Activated naive CD8-positive, alpha-beta T cell treated with anti-CD3 and anti-CD28 coated beads for 36 hours (primary cell): ENCODE data around the gene JSRP1. TPM values are rescaled to one million over a fixed set of nuclear protein-coding genes. Genes with fewer than 3 reads are reported as not detected.

ENCODE experiments used
- DNase-seq: peaks from one replicate; pipeline ENCODE4 v3.0.0; 2021
- H3K27ac Mint-ChIP-seq: one replicate; pipeline ENCODE4 v1.8.0; 2022; ENCODE audit warnings: mild to moderate bottlenecking, moderate library complexity, mixed read lengths
- H3K27me3 Mint-ChIP-seq: one replicate; pipeline ENCODE4 v1.8.0; 2022; ENCODE audit warnings: mild to moderate bottlenecking, mixed read lengths
- H3K36me3 Mint-ChIP-seq: one replicate; pipeline ENCODE4 v1.8.0; 2021; ENCODE audit warnings: mild to moderate bottlenecking, mixed read lengths
- H3K4me1 Mint-ChIP-seq: one replicate; pipeline ENCODE4 v1.8.0; 2021; ENCODE audit warnings: mixed read lengths
- H3K4me3 Mint-ChIP-seq: one replicate; pipeline ENCODE4 v1.8.0; 2022; ENCODE audit warnings: mild to moderate bottlenecking, moderate library complexity, mixed read lengths
- H3K9me3 Mint-ChIP-seq: one replicate; pipeline ENCODE4 v1.8.0; 2022; ENCODE audit warnings: mixed read lengths
- total RNA-seq, 2 experiments: library from RNA; stranded (reverse); gene quantifications; one replicate each; pipeline ENCODE4 v1.2.3, GENCODE V29; 2021

Gene JSRP1
- total RNA-seq, 2 experiments from 2014 or later = 0.45 to 0.50 TPM

DNA sequence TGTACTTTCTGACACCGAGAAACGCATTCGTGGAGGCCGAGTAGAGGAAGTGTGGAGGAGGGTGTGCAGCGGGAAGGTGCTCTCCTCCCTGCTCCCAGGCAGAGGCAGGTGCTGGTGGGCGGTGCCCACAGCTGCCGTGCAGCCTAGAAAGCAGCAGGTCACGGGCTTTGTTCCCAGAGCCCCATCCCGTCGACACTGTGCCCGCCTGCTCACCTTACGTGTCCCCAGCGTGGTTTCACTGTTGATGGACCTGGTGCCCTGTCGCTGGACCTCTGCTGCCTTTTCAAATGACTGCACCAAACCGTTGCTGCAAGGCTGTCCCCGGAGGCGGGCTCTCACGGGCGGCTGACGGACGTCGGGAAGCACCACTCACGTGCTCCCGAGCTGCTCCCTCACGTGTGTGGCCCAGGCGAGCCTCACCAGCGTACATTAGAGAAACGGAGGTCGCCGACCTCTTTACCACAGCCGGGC, 40.9 kb downstream of the JSRP1 start:
- H3K27ac Mint-ChIP-seq = no peak overlapping the region
- H3K4me1 Mint-ChIP-seq = peaks cover 5% of the 10 kb centered on the region
- DNase-seq = no peak
- H3K27me3 Mint-ChIP-seq = no peaks in the 10 kb centered on the region
- peaks cover 15% of the 10 kb centered on the region for H3K36me3 Mint-ChIP-seq
- no peak overlapping the region for H3K4me3 Mint-ChIP-seq
- H3K9me3 Mint-ChIP-seq = no peaks in the 10 kb centered on the region

DNA sequence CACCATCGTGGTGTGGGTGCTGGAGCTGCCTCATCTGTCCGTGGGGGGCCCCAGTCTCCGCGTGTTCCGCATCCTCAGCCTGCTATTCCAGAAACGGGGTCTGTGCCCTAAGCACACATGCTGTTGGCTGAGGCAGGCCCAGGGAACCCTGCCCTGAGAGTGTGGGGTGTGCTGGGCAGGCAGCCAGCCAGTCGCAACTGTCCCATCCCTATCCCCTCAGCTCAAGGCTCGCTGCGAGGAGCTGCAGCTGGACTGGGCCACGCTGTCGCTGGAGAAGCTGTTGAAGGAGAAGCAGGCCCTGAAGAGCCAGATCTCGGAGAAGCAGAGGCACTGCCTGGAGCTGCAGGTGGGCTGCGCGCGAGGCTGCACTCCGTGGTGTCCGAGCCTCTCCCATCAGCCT, 42.0 kb downstream of the JSRP1 start:
- no peak overlapping the region for H3K4me3 Mint-ChIP-seq
- no peak for DNase-seq
- H3K27me3 Mint-ChIP-seq = no peaks in the 10 kb centered on the region
- peaks cover 5% of the 10 kb centered on the region for H3K4me1 Mint-ChIP-seq
- peaks cover 14% of the 10 kb centered on the region for H3K36me3 Mint-ChIP-seq
- no peaks in the 10 kb centered on the region for H3K9me3 Mint-ChIP-seq
- no peak overlapping the region for H3K27ac Mint-ChIP-seq

DNA sequence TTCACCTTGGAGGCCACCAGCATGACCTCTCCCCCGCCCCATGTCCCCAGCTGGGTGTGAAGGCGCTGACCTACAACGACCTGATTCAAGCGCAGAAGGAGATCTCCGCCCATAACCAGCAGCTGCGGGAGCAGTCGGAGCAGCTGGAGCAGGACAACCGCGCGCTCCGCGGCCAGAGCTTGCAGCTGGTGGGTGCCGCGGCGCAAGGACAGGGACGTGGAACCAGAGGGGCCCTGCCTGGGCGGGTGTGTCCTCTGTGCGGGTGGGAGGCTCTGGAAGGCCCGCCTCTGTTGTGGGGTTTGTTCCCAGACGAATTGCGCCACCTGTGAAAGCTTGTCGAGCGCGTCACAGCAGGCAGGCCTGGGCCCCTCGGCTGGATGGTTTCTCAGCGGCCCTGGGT, 42.4 kb downstream of the JSRP1 start:
- Mint-ChIP-seq H3K4me1 (peaks cover 5% of the 10 kb centered on the region), H3K36me3 (peaks cover 14% of the 10 kb centered on the region), H3K27ac (no peak overlapping the region), H3K9me3 (no peaks in the 10 kb centered on the region), H3K4me3 (no peak overlapping the region), H3K27me3 (no peaks in the 10 kb centered on the region)
- DNase-seq = no peak

- DNase-seq = no peak
- Mint-ChIP-seq H3K27ac (no peak overlapping the region), H3K4me1 (peaks cover 5% of the 10 kb centered on the region), H3K4me3 (peak overlapping the region; percentile 8), H3K27me3 (no peaks in the 10 kb centered on the region), H3K36me3 (peaks cover 14% of the 10 kb centered on the region), H3K9me3 (no peaks in the 10 kb centered on the region)
Observed at GRCh38 chr19:2212861-2213711, 43.1 kb downstream of the JSRP1 start.

DNA sequence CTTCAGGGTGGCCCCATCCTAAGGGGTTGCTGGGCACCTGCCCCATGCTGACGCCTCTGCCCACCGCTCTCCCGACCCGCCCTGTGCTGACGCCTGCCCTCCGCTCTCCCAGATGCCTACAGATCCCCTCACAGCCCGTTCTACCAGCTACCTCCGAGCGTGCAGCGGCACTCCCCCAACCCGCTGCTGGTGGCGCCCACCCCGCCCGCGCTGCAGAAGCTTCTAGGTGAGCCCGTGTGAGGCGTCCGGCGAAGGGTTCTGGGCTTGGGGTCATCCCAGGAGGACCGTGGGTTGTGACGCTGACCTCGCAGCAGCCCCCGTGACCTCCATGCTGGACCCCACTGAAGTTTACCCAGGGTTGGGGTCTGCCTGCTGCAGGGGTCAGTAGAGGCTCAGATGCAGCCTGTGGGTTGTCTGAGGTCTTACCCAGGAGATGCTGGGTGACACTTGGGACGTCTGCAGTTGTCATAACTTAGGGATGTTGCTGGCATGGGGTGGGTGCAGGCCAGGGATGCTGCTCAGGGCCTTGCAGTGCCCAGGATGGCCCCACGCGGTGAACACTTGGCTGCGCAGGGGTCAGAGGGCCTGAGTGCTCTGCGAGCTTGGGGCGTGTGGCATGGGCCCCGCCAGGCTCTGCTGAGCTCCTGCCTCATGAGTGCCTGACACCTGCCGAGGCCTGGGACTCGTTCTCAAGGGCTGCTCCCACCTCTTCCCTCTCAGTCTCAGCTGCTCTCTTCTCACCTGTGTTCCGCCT, 45.1 kb downstream of the JSRP1 start:
- H3K27ac Mint-ChIP-seq = peak overlapping the region; percentile 42
- no peak for DNase-seq

DNA sequence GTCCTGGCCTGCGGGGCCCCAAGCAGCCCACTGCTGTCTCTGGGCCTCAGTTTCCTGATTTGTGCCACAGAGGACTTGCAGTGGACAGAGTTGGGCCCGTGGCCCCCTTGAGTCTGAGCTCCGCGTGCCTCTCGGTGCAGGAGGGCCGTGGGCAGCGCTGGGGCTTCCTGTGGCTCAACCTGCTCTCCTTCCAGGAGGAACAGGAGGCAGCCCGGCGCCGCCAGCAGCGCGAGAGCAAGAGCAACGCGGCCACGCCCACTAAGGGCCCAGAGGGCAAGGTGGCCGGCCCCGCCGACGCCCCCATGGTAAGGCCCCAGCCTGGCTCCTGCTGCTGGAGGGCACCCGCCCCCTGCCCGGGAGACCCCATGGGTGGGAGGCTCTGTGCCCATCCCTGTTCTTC, 46.0 kb downstream of the JSRP1 start:
- Mint-ChIP-seq H3K27ac (no peak overlapping the region), H3K36me3 (peaks cover 17% of the 10 kb centered on the region), H3K4me3 (no peak overlapping the region), H3K4me1 (peaks cover 5% of the 10 kb centered on the region), H3K27me3 (no peaks in the 10 kb centered on the region), H3K9me3 (no peaks in the 10 kb centered on the region)
- no peak for DNase-seq

More for the DNA sequence above, 45.1 kb downstream of the JSRP1 start:
- Mint-ChIP-seq H3K4me3 (no peak overlapping the region), H3K27me3 (no peaks in the 10 kb centered on the region), H3K36me3 (peaks cover 17% of the 10 kb centered on the region), H3K9me3 (no peaks in the 10 kb centered on the region), H3K4me1 (peaks cover 5% of the 10 kb centered on the region)

DNA sequence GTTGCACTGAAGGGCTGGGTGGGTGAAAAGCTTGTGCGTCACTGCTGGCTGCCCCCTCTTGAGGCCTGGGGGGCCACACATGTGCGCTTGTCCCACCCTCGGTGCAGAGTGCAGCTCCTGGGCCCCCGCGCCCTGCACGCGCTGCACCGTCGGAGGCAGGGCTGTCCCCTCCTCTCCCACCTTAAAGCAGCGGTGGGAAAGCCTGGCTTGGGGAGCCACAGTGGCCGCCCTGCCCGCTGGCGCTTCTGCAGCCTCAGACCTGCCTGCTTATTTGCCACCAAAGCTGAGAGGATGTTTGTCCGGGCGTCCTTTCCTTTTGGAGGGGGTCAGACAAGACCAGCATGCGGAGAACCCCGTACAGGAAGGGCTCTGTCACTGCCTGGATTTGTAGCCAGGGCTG, 46.8 kb downstream of the JSRP1 start:
- H3K27ac Mint-ChIP-seq = no peak overlapping the region
- DNase-seq = no peak
- H3K9me3 Mint-ChIP-seq = no peaks in the 10 kb centered on the region
- H3K4me3 Mint-ChIP-seq = no peak overlapping the region
- no peaks in the 10 kb centered on the region for H3K4me1 Mint-ChIP-seq
- peaks cover 10% of the 10 kb centered on the region for H3K36me3 Mint-ChIP-seq
- no peaks in the 10 kb centered on the region for H3K27me3 Mint-ChIP-seq

GRCh38 chr19:2208975-2209374, 47.2 kb downstream of the JSRP1 start:
- Mint-ChIP-seq H3K27me3 (no peaks in the 10 kb centered on the region), H3K4me3 (no peak overlapping the region)

DNA sequence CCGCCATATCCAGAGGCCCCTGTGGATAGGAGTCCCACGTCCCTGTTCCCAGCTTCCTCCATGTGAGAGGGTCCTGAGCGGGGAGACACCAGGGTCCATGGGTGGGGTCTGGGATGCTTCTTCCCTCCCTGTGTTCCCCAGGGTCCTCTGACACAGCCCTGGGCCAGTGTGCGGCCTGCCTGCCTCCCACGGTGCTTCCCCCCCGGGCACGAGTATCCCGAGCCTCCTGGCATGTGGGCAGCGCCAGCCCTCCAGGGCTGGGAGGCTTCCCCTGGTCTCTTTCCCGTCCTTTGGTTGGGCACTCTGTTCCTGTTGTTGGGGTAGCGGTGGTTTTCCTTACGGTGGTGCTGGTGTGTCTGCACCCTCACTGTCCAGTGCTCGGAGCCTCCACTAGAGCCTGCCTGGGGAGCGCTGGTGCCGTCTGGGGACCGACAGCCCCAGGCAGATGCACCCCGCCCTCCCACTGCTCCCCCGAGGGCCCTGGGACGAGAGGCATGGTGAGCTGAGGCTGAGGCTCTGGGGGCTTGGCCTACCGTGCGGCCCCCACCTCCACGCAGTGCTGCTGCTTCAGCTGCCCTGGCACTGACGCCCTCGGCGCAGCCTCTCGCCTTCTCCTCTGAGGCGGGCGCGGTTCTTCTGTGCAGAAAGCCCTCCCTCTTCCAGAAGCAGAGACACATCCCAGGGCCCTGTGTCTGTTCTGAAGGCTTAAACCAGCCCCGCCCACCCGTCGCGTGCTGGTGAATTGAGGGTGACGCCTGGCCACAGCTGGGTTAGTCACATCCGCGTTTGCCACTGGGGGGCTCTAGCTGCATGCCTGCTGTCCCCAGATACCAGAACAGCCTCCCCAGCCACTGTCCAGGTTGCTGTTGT, 48.0 kb downstream of the JSRP1 start:
- peaks cover 10% of the 10 kb centered on the region for H3K36me3 Mint-ChIP-seq
- H3K27me3 Mint-ChIP-seq = no peaks in the 10 kb centered on the region
- no peak for DNase-seq
- no peaks in the 10 kb centered on the region for H3K9me3 Mint-ChIP-seq
- no peak overlapping the region for H3K4me3 Mint-ChIP-seq
- H3K27ac Mint-ChIP-seq = no peak overlapping the region
- H3K4me1 Mint-ChIP-seq = no peaks in the 10 kb centered on the region

More at GRCh38 chr19:2208975-2209374, 47.2 kb downstream of the JSRP1 start:
- Mint-ChIP-seq H3K36me3 (peaks cover 12% of the 10 kb centered on the region), H3K9me3 (no peaks in the 10 kb centered on the region), H3K4me1 (no peaks in the 10 kb centered on the region), H3K27ac (no peak overlapping the region)
- DNase-seq = no peak

DNA sequence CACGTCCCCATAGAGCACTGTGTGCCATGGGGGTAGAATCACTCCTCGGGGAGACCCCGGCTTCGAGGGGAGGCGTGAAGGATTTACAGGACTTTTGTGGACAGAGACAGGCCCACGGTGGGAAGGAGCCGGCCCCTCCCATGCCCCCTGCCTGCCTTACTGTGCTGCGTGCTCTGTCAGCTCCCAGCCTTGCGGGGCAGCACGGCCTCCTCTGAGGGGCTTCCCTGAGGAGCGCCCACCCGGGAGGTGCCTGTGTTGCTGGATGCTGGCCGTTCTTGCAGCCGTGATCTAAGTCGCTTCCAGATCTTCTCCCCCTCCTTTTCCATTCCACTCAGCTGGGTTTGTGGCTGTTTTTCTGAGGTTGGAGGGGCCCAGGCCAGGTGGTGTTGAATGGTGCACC, 49.2 kb downstream of the JSRP1 start:
- DNase-seq = no peak
- Mint-ChIP-seq H3K27ac (no peak overlapping the region), H3K36me3 (peaks cover 9% of the 10 kb centered on the region), H3K27me3 (no peaks in the 10 kb centered on the region), H3K4me1 (no peaks in the 10 kb centered on the region), H3K4me3 (no peak overlapping the region), H3K9me3 (no peaks in the 10 kb centered on the region)

GRCh38 chr19:2202366-2202765, 53.9 kb downstream of the JSRP1 start:
- H3K27me3 Mint-ChIP-seq = no peaks in the 10 kb centered on the region
- no peak overlapping the region for H3K27ac Mint-ChIP-seq
- H3K4me3 Mint-ChIP-seq = no peak overlapping the region
- no peaks in the 10 kb centered on the region for H3K9me3 Mint-ChIP-seq
- H3K4me1 Mint-ChIP-seq = no peaks in the 10 kb centered on the region
- DNase-seq = no peak
- H3K36me3 Mint-ChIP-seq = peaks cover 7% of the 10 kb centered on the region

Other genes starting within 250 kb of the JSRP1 start
- 10 to 100 TPM; 22.1 to 26.2 TPM for gene BTBD2, start 240.7 kb downstream of the JSRP1 start, total RNA-seq
- 100 to 1,000 TPM; 230 to 232 TPM for gene MKNK2, start 205.2 kb downstream of the JSRP1 start, total RNA-seq
- gene MOB3A, start 160.1 kb downstream of the JSRP1 start, total RNA-seq = 100 to 1,000 TPM; 147 to 153 TPM
- gene IZUMO4, start 159.5 kb downstream of the JSRP1 start, total RNA-seq = 10 to 100 TPM; 12.4 to 12.6 TPM
- 10 to 100 TPM; 92.0 to 96.0 TPM for gene AP3D1, start 104.9 kb downstream of the JSRP1 start, total RNA-seq
- 10 to 100 TPM; 71.8 to 75.1 TPM for gene DOT1L, start 92.5 kb downstream of the JSRP1 start, total RNA-seq
- 10 to 100 TPM; 82.7 to 84.6 TPM for gene PLEKHJ1, start 20.1 kb downstream of the JSRP1 start, total RNA-seq
- 100 to 1,000 TPM; 160 to 162 TPM for gene SF3A2, start 19.6 kb downstream of the JSRP1 start, total RNA-seq
- gene AMH, start 7.1 kb downstream of the JSRP1 start, total RNA-seq = 1 to 10 TPM; 7.4 to 10.0 TPM
- gene PEAK3, start 25.8 kb upstream of the JSRP1 start, total RNA-seq = not detected
- gene LINGO3, start 51.7 kb upstream of the JSRP1 start, total RNA-seq = under 1 TPM in 1 of 2 experiments, not detected in 1; 0.28 TPM
- 100 to 1,000 TPM; 175 to 187 TPM for gene LSM7, start 72.2 kb upstream of the JSRP1 start, total RNA-seq
- 10 to 100 TPM; 47.1 to 53.2 TPM for gene SPPL2B, start 72.3 kb upstream of the JSRP1 start, total RNA-seq
- not detected for gene TMPRSS9, start 103.8 kb upstream of the JSRP1 start, total RNA-seq
- gene TIMM13, start 171.2 kb upstream of the JSRP1 start, total RNA-seq = 100 to 1,000 TPM; 179 to 184 TPM
- gene LMNB2, start 200.5 kb upstream of the JSRP1 start, total RNA-seq = 100 to 1,000 TPM; 105 to 107 TPM
- 10 to 100 TPM; 83.0 to 97.2 TPM for gene GADD45B, start 219.7 kb upstream of the JSRP1 start, total RNA-seq